ENCODE measurements around the gene ANXA1. TPM values are rescaled to one million over a fixed set of nuclear protein-coding genes. Genes with fewer than 3 reads are reported as not detected.

The ANXA1 gene
- total and polyA plus RNA-seq, 2 donors (not counting 1 experiment from before 2014, with no cell fraction given), result 817 to 966 TPM

- no peaks in the 10 kb centered on the region for H3K36me3 ChIP-seq (ENCODE audit: control insufficient read depth, insufficient read depth, low read length)
- H3K9me3 ChIP-seq (ENCODE audit: control insufficient read depth, insufficient read depth, low read depth, low read length), result no peaks in the 10 kb centered on the region
- H3K27me3 ChIP-seq (ENCODE audit: control insufficient read depth, insufficient read depth, low read length), result peaks cover 2% of the 10 kb centered on the region
- no peak overlapping the region for H3K27ac ChIP-seq (ENCODE audit: insufficient read depth, low read length)
- H4K20me1 ChIP-seq (ENCODE audit: control insufficient read depth, extremely low read depth, insufficient read depth, low read length), result no peaks in the 10 kb centered on the region
- H2AFZ ChIP-seq (ENCODE audit: low read length), result no peak overlapping the region
- no peaks in the 10 kb centered on the region for H3K4me1 ChIP-seq (ENCODE audit: control insufficient read depth, extremely low read depth, insufficient read depth, low read length)
- no peak for DNase-seq (ENCODE audit: low read depth in 2 of 2)
- H3K4me3 ChIP-seq (replicated peaks in 1 of 4; ENCODE audit: control extremely low read depth in 1 of 4, insufficient read depth in 1 of 4, low read depth in 3 of 4, low read length in 4 of 4), result no peak overlapping the region
- H3K9ac ChIP-seq (ENCODE audit: insufficient read depth, low read length), result no peak overlapping the region
- TF ChIP-seq CTCF (conservative IDR thresholded peaks at IDR 0.05 in 1 of 2, IDR thresholded peaks at IDR 0.05 in 1 of 2; ENCODE audit: low read depth in 1 of 2, low read length in 2 of 2), result no peak
- no peak for TF ChIP-seq EZH2 (IDR thresholded peaks at IDR 0.05; ENCODE audit: low read length, missing control alignments)
- H3K79me2 ChIP-seq (ENCODE audit: control insufficient read depth, insufficient read depth, low read length), result no peaks in the 10 kb centered on the region
- no peak overlapping the region for H3K4me2 ChIP-seq (ENCODE audit: extremely low read depth, insufficient read depth, low read length)
These were observed 63.6 kb downstream of the ANXA1 start for GRCh38 chr9:73215249-73215648.

DNA sequence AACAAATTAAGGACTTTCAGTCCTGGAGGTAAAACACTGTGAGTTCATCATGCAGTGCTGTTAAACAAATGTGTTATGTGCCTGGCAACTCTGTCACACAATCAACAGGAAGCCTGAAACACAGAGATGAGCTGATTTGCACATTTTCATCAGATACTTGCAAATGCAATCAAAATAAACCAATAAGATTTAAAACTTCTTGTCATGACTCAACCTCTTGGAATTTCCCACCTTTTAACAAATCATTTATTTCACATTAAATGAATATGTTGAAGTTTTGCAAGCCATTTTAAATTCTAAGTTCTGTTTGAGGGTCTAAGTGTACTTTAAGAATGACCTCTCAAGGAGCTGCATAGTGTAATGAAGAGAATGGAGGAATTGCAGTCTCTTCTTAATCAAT, 64.4 kb downstream of the ANXA1 start:
- Histone ChIP-seq H3K4me3 (replicated peaks in 1 of 4; ENCODE audit: control extremely low read depth in 1 of 4, insufficient read depth in 1 of 4, low read depth in 3 of 4, low read length in 4 of 4) (no peak overlapping the region), H4K20me1 (ENCODE audit: control insufficient read depth, extremely low read depth, insufficient read depth, low read length) (no peaks in the 10 kb centered on the region), H3K79me2 (ENCODE audit: control insufficient read depth, insufficient read depth, low read length) (no peaks in the 10 kb centered on the region), H3K27ac (ENCODE audit: insufficient read depth, low read length) (no peak overlapping the region), H3K36me3 (ENCODE audit: control insufficient read depth, insufficient read depth, low read length) (no peaks in the 10 kb centered on the region), H3K27me3 (ENCODE audit: control insufficient read depth, insufficient read depth, low read length) (peaks cover 2% of the 10 kb centered on the region), H2AFZ (ENCODE audit: low read length) (no peak overlapping the region), H3K9me3 (ENCODE audit: control insufficient read depth, insufficient read depth, low read depth, low read length) (no peaks in the 10 kb centered on the region), H3K9ac (ENCODE audit: insufficient read depth, low read length) (no peak overlapping the region), H3K4me2 (ENCODE audit: extremely low read depth, insufficient read depth, low read length) (no peak overlapping the region), H3K4me1 (ENCODE audit: control insufficient read depth, extremely low read depth, insufficient read depth, low read length) (no peaks in the 10 kb centered on the region)
- TF ChIP-seq EZH2 (IDR thresholded peaks at IDR 0.05; ENCODE audit: low read length, missing control alignments), result no peak
- no peak for TF ChIP-seq CTCF (conservative IDR thresholded peaks at IDR 0.05 in 1 of 2, IDR thresholded peaks at IDR 0.05 in 1 of 2; ENCODE audit: low read depth in 1 of 2, low read length in 2 of 2)
- no peak for DNase-seq (ENCODE audit: low read depth in 2 of 2)

Other genes starting within 250 kb of the ANXA1 start
- 45.2 and 46.1 TPM in 2 replicates for gene ALDH1A1, start 198.8 kb upstream of the ANXA1 start, total RNA-seq
- gene ALDH1A1, start 198.8 kb upstream of the ANXA1 start, polyA plus RNA-seq, result 7.4 and 33.2 TPM in 2 replicates